Erythroblast (primary cell): ENCODE results near the gene VWA5B2.

Experiments
- GATA1 ChIP-seq: IDR thresholded peaks from 2 replicates; pipeline ENCODE4 v1.6.1; 2011; ENCODE audit warnings: low read depth, mild to moderate bottlenecking, control low read depth, low read length, moderate library complexity
- POLR2A ChIP-seq: IDR thresholded peaks from 2 replicates; pipeline ENCODE4 v1.6.1; 2011; ENCODE audit warnings: mild to moderate bottlenecking, low read length

GRCh38 chr3:184228376-184229137 lies 828 bp upstream of the VWA5B2 start:
- TF ChIP-seq POLR2A (no peak), GATA1 (no peak)
